HuH-7 (cell line): Measurements from ENCODE around the gene NDUFB6.
"Not testable (repeated sequence)": the region's sequence is repeated elsewhere in the genome, so short reads cannot be mapped to it uniquely, and the experiment has no call there.

ENCODE experiments used
- DNase-seq: peaks from one replicate; pipeline ENCODE4 v3.0.0; 2011; ENCODE audit warnings: low spot score

Gene NDUFB6

DNA sequence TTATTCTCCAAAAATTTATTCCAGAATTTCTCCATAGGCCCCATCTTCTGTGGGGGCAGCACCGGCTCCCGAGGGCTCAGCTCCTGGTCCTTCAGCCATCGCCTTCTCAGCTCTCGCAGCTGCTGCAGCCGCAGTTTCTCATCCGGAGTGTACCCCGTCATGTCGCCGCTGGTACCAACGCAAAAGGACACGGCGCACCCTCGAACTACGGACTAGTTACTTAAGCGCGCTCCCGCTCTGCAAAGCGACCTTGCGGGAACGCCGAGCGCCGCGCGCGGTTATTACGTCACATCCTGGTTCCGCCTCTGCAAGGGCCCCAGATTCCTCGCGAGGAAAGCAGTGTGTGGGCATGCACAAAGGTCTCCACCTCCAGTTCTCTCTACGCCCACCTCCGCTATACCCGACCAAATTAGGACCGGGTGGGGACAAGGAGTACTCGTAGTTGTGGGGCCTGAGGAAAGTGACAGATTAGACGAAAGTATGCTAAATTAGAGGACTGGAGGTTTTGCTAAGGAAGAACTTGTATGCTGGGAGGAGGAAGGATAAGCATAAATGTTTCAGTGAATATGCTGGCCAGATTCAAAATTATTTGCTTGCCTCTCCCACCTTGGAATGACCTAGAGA is at the start of gene NDUFB6:
Gene NDUFB6 (minus strand): TSS at position 260 of the 624 bp plus-strand sequence. CDS start 99 bp downstream, at position 161.
- peak; percentile 78 for DNase-seq

GRCh38 chr9:32618261-32618660 is 45.3 kb upstream of the NDUFB6 start:
- DNase-seq: no peak

DNA sequence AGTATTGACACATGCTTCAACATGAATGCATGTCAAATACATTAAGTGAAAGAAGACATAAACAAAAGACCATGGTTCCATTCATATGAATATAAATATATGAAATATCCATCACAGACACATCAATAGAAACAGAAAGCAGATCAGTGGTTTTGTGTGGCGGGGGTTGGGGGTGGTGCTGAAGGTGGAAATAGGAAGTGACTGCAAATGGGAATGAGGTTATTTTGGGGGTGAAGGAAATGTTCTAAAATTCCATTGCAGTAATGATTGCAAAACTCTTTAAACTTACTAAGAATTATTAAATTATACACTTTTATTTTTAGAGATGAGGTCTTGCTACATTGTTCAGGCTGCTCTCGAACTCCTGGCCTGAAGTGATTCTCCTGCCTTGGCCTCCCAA is 33.9 kb upstream of the NDUFB6 start:
- DNase-seq: no peak

GRCh38 chr9:32603914-32604852 is 31.2 kb upstream of the NDUFB6 start:
- DNase-seq: no peak

GRCh38 chr9:32599021-32599420 is 26.1 kb upstream of the NDUFB6 start:
- DNase-seq: not testable (repeated sequence)

DNA sequence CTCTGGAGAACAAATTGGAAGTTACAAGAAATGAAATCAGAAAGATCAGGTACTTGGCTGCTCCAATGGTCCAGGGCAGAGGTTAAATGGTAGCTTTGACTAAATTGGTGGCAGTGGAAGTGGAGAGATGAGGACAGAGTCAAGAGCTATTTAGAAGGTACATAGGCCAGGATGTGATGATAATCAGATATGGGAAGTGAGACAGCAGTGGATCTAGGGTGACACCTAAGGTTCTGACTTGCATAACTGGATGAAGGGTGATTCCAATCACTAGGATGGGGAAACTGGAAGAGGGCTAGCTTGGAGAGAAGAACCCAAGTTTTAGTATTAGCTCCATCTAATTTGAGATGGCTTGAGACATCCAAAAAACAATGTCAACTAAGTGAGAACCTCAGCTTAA is 24.0 kb upstream of the NDUFB6 start:
- DNase-seq: no peak

- no peak for DNase-seq
Observed at GRCh38 chr9:32596096-32596865, 23.3 kb upstream of the NDUFB6 start.

- no peak for DNase-seq
Observed at GRCh38 chr9:32590898-32591297, 17.9 kb upstream of the NDUFB6 start.

DNA sequence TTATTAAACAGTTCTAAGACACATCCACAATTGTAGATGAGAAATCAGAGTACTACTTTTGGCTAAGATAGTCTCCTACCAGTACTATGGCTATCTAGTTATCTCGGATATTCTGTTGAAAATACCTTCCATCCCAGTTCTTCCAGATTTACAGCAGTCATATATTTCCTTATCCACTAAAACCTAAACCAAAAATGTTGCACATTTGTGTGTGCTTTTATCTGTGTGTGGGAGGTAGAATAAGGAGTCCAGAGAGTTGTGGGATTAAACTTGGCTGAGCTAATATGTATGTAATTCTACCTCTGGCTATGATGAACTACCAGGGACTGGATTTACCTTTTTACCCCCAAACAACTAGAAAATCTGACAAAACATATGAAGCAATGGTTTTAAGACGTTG is 17.5 kb upstream of the NDUFB6 start:
- no peak for DNase-seq

DNA sequence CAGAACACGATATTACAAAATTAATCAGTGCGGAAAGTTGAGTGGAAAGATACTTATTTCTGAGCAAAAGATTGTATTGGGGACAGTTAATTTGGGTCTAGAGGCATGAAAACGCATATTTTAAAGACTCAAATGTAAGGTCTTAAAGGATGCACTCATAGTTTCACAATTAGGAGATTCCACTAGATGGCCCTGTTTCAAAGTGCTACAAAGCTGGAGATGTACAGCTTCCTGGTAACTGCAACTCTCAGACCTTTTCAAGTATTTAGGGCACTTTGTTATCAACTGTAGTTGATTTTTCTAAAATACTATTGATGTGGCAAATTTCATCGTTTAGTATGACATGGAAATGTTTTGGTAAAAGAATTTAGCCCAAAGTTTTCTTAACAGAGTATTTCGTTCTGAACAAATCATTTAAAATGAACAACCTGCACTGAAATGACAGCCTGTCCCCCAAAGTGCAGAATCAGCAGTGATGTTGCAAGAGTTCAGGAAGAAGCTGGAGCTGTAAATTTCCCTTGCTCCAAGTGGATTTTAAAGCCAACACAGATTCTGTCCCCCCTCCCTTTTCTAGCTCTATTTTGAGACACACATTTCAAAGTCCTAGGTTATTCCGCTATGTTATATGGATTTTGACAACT is 16.2 kb upstream of the NDUFB6 start:
- DNase-seq: peak; percentile 39

- no peak for DNase-seq
Observed at GRCh38 chr9:32587901-32588300, 14.9 kb upstream of the NDUFB6 start.

DNA sequence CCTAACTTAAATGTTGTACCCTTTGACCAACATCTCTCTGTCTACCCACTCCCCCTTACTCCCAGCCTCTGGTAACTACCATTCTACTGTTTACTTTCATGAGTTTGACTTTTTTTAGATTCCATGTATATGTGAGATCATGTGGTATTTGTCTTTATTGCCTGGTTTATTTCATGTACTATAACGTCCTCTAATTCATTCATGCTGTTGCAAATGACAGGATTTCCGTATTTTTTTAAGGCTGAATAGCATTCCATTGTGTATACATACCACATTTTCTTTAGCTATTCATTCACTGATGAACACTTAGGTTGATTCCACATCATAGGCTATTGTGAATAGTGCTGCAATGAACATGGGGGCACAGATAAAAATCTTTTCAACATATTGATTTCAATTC is 11.8 kb upstream of the NDUFB6 start:
- DNase-seq: no peak

GRCh38 chr9:32581512-32582143 is 8.7 kb upstream of the NDUFB6 start:
- peak; percentile 35 for DNase-seq

GRCh38 chr9:32580631-32581300 is 7.8 kb upstream of the NDUFB6 start:
- no peak for DNase-seq

DNA sequence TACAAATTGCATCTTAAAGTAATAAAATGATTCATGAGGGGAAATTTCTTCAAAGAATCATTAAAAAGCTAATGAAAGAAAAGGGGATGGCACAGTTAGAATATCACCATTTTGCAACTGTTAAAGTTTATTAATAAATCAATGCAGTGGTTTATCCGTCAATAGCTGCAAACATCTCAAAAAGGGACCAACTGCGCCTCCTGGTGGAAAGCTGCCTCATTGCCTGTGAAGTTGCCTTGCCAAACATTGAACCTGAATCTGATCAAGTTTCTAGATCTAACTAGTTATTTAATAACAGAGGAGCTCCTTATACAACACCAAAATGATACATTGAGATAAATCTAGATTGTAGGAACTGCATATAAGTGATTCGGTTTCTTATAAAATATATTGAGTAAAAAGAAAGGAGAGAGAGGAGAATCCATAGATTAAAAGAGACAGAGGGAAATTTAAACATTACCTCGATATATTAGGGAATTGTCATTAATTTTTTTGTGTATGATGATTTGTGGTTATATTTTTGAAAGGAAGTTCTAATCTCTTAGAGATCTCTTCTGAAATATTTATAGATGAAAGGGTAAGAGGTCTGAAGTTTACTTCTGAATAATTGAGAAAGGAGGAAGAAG is 6.9 kb upstream of the NDUFB6 start:
- DNase-seq: no peak

DNA sequence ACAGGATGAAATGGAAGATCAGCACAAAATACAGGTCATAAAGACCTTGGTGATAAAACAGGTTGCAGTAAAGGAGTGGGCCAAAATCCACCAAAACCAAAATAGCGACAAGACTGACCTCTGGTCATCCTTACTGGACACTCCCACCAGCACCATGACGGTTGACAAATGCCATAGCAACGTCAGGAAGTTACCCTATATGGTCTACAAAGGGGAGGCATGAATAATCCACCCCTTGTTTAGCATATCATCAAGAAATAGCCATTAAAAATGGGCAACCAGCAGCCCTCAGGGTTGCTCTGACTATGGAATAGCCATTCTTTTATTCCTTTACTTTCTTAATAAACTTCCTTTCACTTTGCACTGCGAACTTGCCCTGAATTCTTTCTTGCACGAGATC is 6.0 kb upstream of the NDUFB6 start:
- DNase-seq: no peak

DNA sequence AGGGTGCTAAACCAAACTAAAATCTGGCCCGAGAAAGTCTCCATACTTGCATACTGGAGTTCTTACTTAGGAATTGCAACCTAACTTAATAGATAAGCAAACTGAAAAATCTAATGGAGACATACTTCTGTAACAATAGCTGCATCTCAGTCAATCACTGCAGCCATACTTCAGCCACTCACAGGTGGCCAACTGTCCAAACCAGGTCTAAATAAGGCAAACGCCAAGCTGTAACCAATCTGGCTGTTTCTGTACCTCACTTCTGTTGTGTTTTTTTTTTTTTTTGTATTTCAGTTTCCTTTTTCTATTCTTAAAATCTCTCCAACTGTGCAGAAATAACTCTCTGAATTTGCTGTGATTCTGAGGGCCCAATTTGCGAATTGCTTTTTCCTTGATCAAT is 4.4 kb upstream of the NDUFB6 start:
- no peak for DNase-seq

DNA sequence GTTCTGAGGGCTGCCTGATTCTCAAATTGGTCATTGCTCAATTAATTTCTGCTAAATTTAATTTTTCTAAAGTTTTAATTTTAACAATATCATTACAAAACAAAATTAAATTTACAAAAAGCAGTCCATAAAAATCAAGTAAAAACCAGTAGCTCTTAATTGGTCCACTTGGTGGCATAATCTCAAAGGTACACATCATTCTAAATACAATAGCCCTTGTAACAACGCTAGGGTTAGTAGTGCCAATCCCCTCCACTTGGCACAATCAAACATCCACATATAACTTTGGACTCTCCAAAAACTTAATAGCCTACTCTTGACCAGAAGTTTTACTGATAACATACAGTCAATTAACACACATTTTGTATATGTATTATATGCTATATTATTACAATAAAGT is 1.9 kb upstream of the NDUFB6 start:
- DNase-seq: no peak

- DNase-seq: no peak
Observed at GRCh38 chr9:32573821-32574220, 862 bp upstream of the NDUFB6 start.
